Activated B cell treated with CpG ODN at 0.5 μM for 24 hours (primary cell): Measurements from ENCODE around the gene GAK. TPM values are rescaled to one million over a fixed set of nuclear protein-coding genes. Genes with fewer than 3 reads are reported as not detected.

ENCODE experiments used
- ATAC-seq: fragments of 200-7000 bp; cut with Tn5 transposase; one replicate; pipeline ENCODE4 v1.10.0; 2021; ENCODE audit warnings: low read depth, mild to moderate bottlenecking, moderate library complexity
- CTCF ChIA-PET: fragments of 350-600 bp; sonication (Branson Sonifier 250); formaldehyde crosslinking; loops from one replicate; lab custom pipeline; 2021; ENCODE audit warnings: antibody characterized with exemption; lab: Charles Lee
- POLR2A ChIA-PET: fragments of 350-600 bp; sonication (Branson Sonifier 250); formaldehyde crosslinking; loops from one replicate; lab custom pipeline; 2021; ENCODE audit warnings: antibody characterized with exemption; lab: Charles Lee
- DNase-seq: peaks from one replicate; pipeline ENCODE4 v3.0.0; 2022
- H3K27ac Mint-ChIP-seq: one replicate; pipeline ENCODE4 v1.8.0; 2020; ENCODE audit warnings: mixed read lengths
- H3K27me3 Mint-ChIP-seq: one replicate; pipeline ENCODE4 v1.8.0; 2021; ENCODE audit warnings: mixed read lengths
- H3K36me3 Mint-ChIP-seq: one replicate; pipeline ENCODE4 v1.8.0; 2021; ENCODE audit warnings: low read depth, mixed read lengths
- H3K4me1 Mint-ChIP-seq: one replicate; pipeline ENCODE4 v1.8.0; 2021; ENCODE audit warnings: mixed read lengths
- H3K4me3 Mint-ChIP-seq: one replicate; pipeline ENCODE4 v1.8.0; 2020; ENCODE audit warnings: mild to moderate bottlenecking, mixed read lengths
- H3K9me3 Mint-ChIP-seq: one replicate; pipeline ENCODE4 v1.8.0; 2020; ENCODE audit warnings: mixed read lengths
- intact Hi-C: fragments of 100-400 bp; cut with micrococcal nuclease; formaldehyde crosslinking; loops from one replicate; pipeline ENCODE4 v1.15.1; 2024
- total RNA-seq: library from RNA; stranded (reverse); gene quantifications from 2 replicates; pipeline ENCODE4 v1.2.3, GENCODE V29; 2022
- TF ChIP-seq, protein P1 (sequence below): fragments of 200-600 bp; IDR thresholded peaks from one replicate; pipeline ENCODE4 v1.8.0; 2022; ENCODE audit warnings: antibody characterized with exemption, mild to moderate bottlenecking

The GAK gene
- total RNA-seq, 1 donor from 2014 or later: 172 TPM

- TF ChIP-seq, protein P1, sequence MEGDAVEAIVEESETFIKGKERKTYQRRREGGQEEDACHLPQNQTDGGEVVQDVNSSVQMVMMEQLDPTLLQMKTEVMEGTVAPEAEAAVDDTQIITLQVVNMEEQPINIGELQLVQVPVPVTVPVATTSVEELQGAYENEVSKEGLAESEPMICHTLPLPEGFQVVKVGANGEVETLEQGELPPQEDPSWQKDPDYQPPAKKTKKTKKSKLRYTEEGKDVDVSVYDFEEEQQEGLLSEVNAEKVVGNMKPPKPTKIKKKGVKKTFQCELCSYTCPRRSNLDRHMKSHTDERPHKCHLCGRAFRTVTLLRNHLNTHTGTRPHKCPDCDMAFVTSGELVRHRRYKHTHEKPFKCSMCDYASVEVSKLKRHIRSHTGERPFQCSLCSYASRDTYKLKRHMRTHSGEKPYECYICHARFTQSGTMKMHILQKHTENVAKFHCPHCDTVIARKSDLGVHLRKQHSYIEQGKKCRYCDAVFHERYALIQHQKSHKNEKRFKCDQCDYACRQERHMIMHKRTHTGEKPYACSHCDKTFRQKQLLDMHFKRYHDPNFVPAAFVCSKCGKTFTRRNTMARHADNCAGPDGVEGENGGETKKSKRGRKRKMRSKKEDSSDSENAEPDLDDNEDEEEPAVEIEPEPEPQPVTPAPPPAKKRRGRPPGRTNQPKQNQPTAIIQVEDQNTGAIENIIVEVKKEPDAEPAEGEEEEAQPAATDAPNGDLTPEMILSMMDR: no peak
- Mint-ChIP-seq H3K27ac (no peak overlapping the region), H3K27me3 (peaks cover 39% of the 10 kb centered on the region), H3K9me3 (no peaks in the 10 kb centered on the region), H3K4me1 (no peaks in the 10 kb centered on the region), H3K36me3 (no peaks in the 10 kb centered on the region), H3K4me3 (no peak overlapping the region)
- ATAC-seq (no peak), DNase-seq (no peak)
- CTCF ChIA-PET: no interaction called here
- POLR2A ChIA-PET: no interaction called here
- intact Hi-C loops: no loop called here
These were observed 109.5 kb downstream of the GAK start for GRCh38 chr4:822361-823175.

DNA sequence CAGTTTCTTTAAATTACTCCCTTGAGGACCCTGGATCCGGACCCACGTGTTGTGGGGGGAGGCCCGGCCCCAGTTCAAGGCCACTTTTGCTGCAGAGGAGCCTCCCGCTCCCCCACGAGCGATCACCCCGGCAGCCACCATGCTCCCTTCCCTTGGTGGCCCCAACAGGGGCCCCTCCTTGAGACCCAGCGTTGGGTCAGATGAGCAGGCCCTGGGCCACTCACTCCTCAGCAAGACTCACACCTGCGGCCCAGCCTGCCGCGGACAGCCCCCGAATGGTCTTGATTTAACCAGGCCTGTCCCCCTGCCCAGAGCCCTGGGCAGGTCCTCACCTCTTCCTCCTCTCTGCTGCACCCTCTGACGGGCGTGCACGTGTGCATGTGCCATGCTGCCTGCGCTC is 110.5 kb downstream of the GAK start:
- no peak overlapping the region for H3K4me3 Mint-ChIP-seq
- H3K27me3 Mint-ChIP-seq: peaks cover 38% of the 10 kb centered on the region
- H3K27ac Mint-ChIP-seq: no peak overlapping the region
- no peaks in the 10 kb centered on the region for H3K9me3 Mint-ChIP-seq
- DNase-seq (no peak), ATAC-seq (no peak)
- TF ChIP-seq, protein P1: no peak
- H3K4me1 Mint-ChIP-seq: no peaks in the 10 kb centered on the region
- POLR2A ChIA-PET: no interaction called here
- intact Hi-C loops: no loop called here
- CTCF ChIA-PET: no interaction called here
- H3K36me3 Mint-ChIP-seq: no peaks in the 10 kb centered on the region

GRCh38 chr4:821181-821591 is 110.9 kb downstream of the GAK start:
- Mint-ChIP-seq H3K27me3 (peaks cover 38% of the 10 kb centered on the region), H3K36me3 (no peaks in the 10 kb centered on the region), H3K9me3 (no peaks in the 10 kb centered on the region), H3K27ac (no peak overlapping the region), H3K4me1 (no peaks in the 10 kb centered on the region), H3K4me3 (no peak overlapping the region)
- TF ChIP-seq, protein P1: no peak
- ATAC-seq: no peak
- DNase-seq: no peak
- CTCF ChIA-PET: no interaction called here
- intact Hi-C loops: no loop called here
- POLR2A ChIA-PET: no interaction called here

GRCh38 chr4:820230-821172 is 111.6 kb downstream of the GAK start:
- CTCF ChIA-PET: interaction anchor here (1.0 kb wide), 1 partner anchor 78 kb away, joined by 3 read pairs; no protein-coding TSS in a partner anchor
- intact Hi-C loops: no loop called here

More at GRCh38 chr4:820230-821172, 111.6 kb downstream of the GAK start:
- H3K27me3 Mint-ChIP-seq: peaks cover 43% of the 10 kb centered on the region
- TF ChIP-seq, protein P1: no peak
- POLR2A ChIA-PET: no interaction called here
- ATAC-seq (no peak), DNase-seq (no peak)
- H3K36me3 Mint-ChIP-seq: no peaks in the 10 kb centered on the region
- no peak overlapping the region for H3K27ac Mint-ChIP-seq
- H3K9me3 Mint-ChIP-seq: no peaks in the 10 kb centered on the region
- H3K4me1 Mint-ChIP-seq: no peaks in the 10 kb centered on the region
- H3K4me3 Mint-ChIP-seq: no peak overlapping the region
